SK-N-SH (cell line): ENCODE measurements around the gene SLC66A1.

Source experiments
- CTCF ChIP-seq: fragments of 200-600 bp; sonication (generic); IDR thresholded peaks from 2 replicates; pipeline ENCODE4 v1.6.1; 2017; ENCODE audit warnings: antibody characterized with exemption, mild to moderate bottlenecking, moderate library complexity
- EZH2phosphoT487 ChIP-seq: fragments of 200-600 bp; sonication (generic); IDR thresholded peaks from 2 replicates; pipeline ENCODE4 v1.6.1; 2017; ENCODE audit warnings: low read depth, mixed run types, mild to moderate bottlenecking, antibody characterized with exemption, moderate library complexity, borderline replicate concordance
- IRF3 ChIP-seq: fragments of 150-350 bp; IDR thresholded peaks from 2 replicates; pipeline ENCODE4 v1.6.1; 2016; ENCODE audit warnings: mild to moderate bottlenecking, low read depth, low read length
- MXI1 ChIP-seq: IDR thresholded peaks from 2 replicates; pipeline ENCODE4 v1.6.1; 2012; ENCODE audit warnings: mild to moderate bottlenecking, low read depth, low read length, improper control_type of control experiment
- POLR2AphosphoS5 ChIP-seq: IDR thresholded peaks from 2 replicates; pipeline ENCODE4 v1.6.1; 2012; ENCODE audit warnings: low read depth, low read length
- RFX5 ChIP-seq: IDR thresholded peaks from 2 replicates; pipeline ENCODE4 v1.6.1; 2012; ENCODE audit warnings: mild to moderate bottlenecking, improper control_type of control experiment, low read length
- USF2 ChIP-seq: fragments of 150-350 bp; IDR thresholded peaks from 2 replicates; pipeline ENCODE4 v1.6.1; 2017; ENCODE audit warnings: antibody characterized with exemption, low read length, low read depth, borderline replicate concordance
- ZBTB33 ChIP-seq: IDR thresholded peaks from 2 replicates; pipeline ENCODE4 v1.4.0; 2012; ENCODE audit warnings: low read depth, borderline replicate concordance

- TF ChIP-seq CTCF = no peak
- no peak for TF ChIP-seq IRF3
- TF ChIP-seq USF2 = no peak
- no peak for TF ChIP-seq ZBTB33
- no peak for TF ChIP-seq EZH2phosphoT487
- no peak for TF ChIP-seq MXI1
- TF ChIP-seq RFX5 = no peak
- TF ChIP-seq POLR2AphosphoS5 = no peak
These were observed 3.6 kb upstream of the SLC66A1 start for GRCh38 chr1:19308509-19308907.
